H9 (cell line): Measurements from ENCODE around the gene OLR1. TPM values are rescaled to one million over a fixed set of nuclear protein-coding genes. Genes with fewer than 3 reads are reported as not detected.

Experiments used
- DNase-seq: peaks from one replicate; pipeline ENCODE4 v3.0.0-alpha.2; 2017
- H2AFZ ChIP-seq: one replicate; pipeline ENCODE4 v1.6.1; 2013; ENCODE audit warnings: mild to moderate bottlenecking, low read length, control low read depth, moderate library complexity
- H2AK5ac ChIP-seq: 2 replicates; pipeline ENCODE4 v1.6.1; 2013; ENCODE audit warnings: low read length, control low read depth, mixed read lengths; ENCODE audit not compliant: insufficient read length
- H2BK120ac ChIP-seq: one replicate; pipeline ENCODE4 v1.6.1; 2013; ENCODE audit warnings: low read depth, mild to moderate bottlenecking, low read length, control low read depth, inconsistent platforms; ENCODE audit not compliant: poor library complexity, severe bottlenecking
- H2BK12ac ChIP-seq: 2 replicates; pipeline ENCODE4 v1.6.1; 2013; ENCODE audit warnings: low read length, control low read depth, mixed read lengths, low read depth; ENCODE audit not compliant: insufficient read length
- H2BK15ac ChIP-seq: 2 replicates; pipeline ENCODE4 v1.6.1; 2013; ENCODE audit warnings: low read depth, low read length, control low read depth
- H2BK20ac ChIP-seq: one replicate; pipeline ENCODE4 v1.6.1; 2013; ENCODE audit warnings: low read depth, mild to moderate bottlenecking, low read length, control low read depth, inconsistent platforms; ENCODE audit not compliant: poor library complexity, severe bottlenecking
- H2BK5ac ChIP-seq: 2 replicates; pipeline ENCODE4 v1.6.1; 2013; ENCODE audit warnings: low read length, control low read depth, mixed read lengths; ENCODE audit not compliant: insufficient read length
- H3K14ac ChIP-seq: 2 replicates; pipeline ENCODE4 v1.6.1; 2013; ENCODE audit warnings: low read length, control low read depth; ENCODE audit not compliant: insufficient read depth
- H3K18ac ChIP-seq: 2 replicates; pipeline ENCODE4 v1.6.1; 2013; ENCODE audit warnings: low read depth, mild to moderate bottlenecking, mixed read lengths, low read length, control low read depth; ENCODE audit not compliant: insufficient read length
- H3K23ac ChIP-seq: 2 replicates; pipeline ENCODE4 v1.6.1; 2013; ENCODE audit warnings: low read length, control low read depth, mixed read lengths, low read depth; ENCODE audit not compliant: insufficient read length
- H3K23me2 ChIP-seq: 2 replicates; pipeline ENCODE4 v1.6.1; 2013; ENCODE audit warnings: low read depth, mild to moderate bottlenecking, mixed read lengths, low read length, control low read depth; ENCODE audit not compliant: insufficient read length, poor library complexity, severe bottlenecking
- H3K27ac ChIP-seq: 2 replicates; pipeline ENCODE4 v1.5.1; 2013; ENCODE audit warnings: low read length, control low read depth, mixed read lengths, low read depth; ENCODE audit not compliant: insufficient read length
- H3K27me3 ChIP-seq: 2 replicates; pipeline ENCODE4 v1.6.1; 2013; ENCODE audit warnings: low read length, control low read depth, inconsistent platforms; ENCODE audit not compliant: insufficient read depth
- H3K4ac ChIP-seq: 2 replicates; pipeline ENCODE4 v1.6.1; 2013; ENCODE audit warnings: low read depth, mild to moderate bottlenecking, control low read depth, inconsistent platforms, low read length, moderate library complexity
- H3K4me1 ChIP-seq: 2 replicates; pipeline ENCODE4 v1.6.1; 2013; ENCODE audit warnings: low read length, control low read depth, inconsistent platforms; ENCODE audit not compliant: insufficient read depth
- H3K4me2 ChIP-seq: 2 replicates; pipeline ENCODE4 v1.6.1; 2013; ENCODE audit warnings: low read length, control low read depth, mixed read lengths; ENCODE audit not compliant: insufficient read length, insufficient read depth
- H3K56ac ChIP-seq: 2 replicates; pipeline ENCODE4 v1.6.1; 2013; ENCODE audit warnings: low read depth, mild to moderate bottlenecking, mixed read lengths, low read length, control low read depth; ENCODE audit not compliant: insufficient read length
- H3K79me1 ChIP-seq: 2 replicates; pipeline ENCODE4 v1.6.1; 2013; ENCODE audit warnings: low read depth, mild to moderate bottlenecking, moderate library complexity, low read length, control low read depth, inconsistent platforms; ENCODE audit not compliant: insufficient read depth, poor library complexity, severe bottlenecking
- H3K79me2 ChIP-seq: 2 replicates; pipeline ENCODE4 v1.6.1; 2013; ENCODE audit warnings: low read length, control low read depth, inconsistent platforms; ENCODE audit not compliant: insufficient read depth
- H3K9ac ChIP-seq: 2 replicates; pipeline ENCODE4 v1.6.1; 2013; ENCODE audit warnings: low read length, control low read depth, mixed read lengths; ENCODE audit not compliant: insufficient read length; ENCODE audit errors: extremely low read depth
- H3K9me3 ChIP-seq: one replicate; pipeline ENCODE4 v1.6.1; 2013; ENCODE audit warnings: low read depth, low read length, inconsistent platforms; ENCODE audit not compliant: control insufficient read depth
- H3T11ph ChIP-seq: one replicate; pipeline ENCODE4 v1.6.1; 2013; ENCODE audit warnings: mild to moderate bottlenecking, low read length, control low read depth, inconsistent platforms
- H4K20me1 ChIP-seq: one replicate; pipeline ENCODE4 v1.6.1; 2013; ENCODE audit not compliant: control insufficient read depth, insufficient read length, insufficient read depth
- H4K5ac ChIP-seq: 2 replicates; pipeline ENCODE4 v1.6.1; 2013; ENCODE audit warnings: low read depth, mild to moderate bottlenecking, mixed read lengths, low read length, control low read depth; ENCODE audit not compliant: insufficient read length
- H4K8ac ChIP-seq: replicated peaks from 2 replicates; pipeline ENCODE4 v1.6.1; 2013; ENCODE audit warnings: low read length, control low read depth, mixed read lengths, low read depth; ENCODE audit not compliant: insufficient read length
- H4K91ac ChIP-seq: 2 replicates; pipeline ENCODE4 v1.6.1; 2013; ENCODE audit warnings: low read depth, mild to moderate bottlenecking, moderate library complexity, mixed read lengths, low read length, control low read depth; ENCODE audit not compliant: insufficient read length
- H3K27ac Mint-ChIP-seq, 3 experiments: 2 replicates in 2 of 3; 3 replicates in 1 of 3; pipeline ENCODE4 v1.8.0; 2020 to 2021; ENCODE audit warnings: mixed read lengths in 3 of 3, mild to moderate bottlenecking in 1 of 3, moderate library complexity in 1 of 3
- H3K27me3 Mint-ChIP-seq: 2 replicates; pipeline ENCODE4 v1.8.0; 2021; ENCODE audit warnings: low read depth, mild to moderate bottlenecking, moderate library complexity, mixed read lengths
- H3K36me3 Mint-ChIP-seq, 3 experiments: 2 replicates in 2 of 3; 3 replicates in 1 of 3; pipeline ENCODE4 v1.8.0; 2020 to 2021; ENCODE audit warnings: low read depth in 3 of 3, mixed read lengths in 3 of 3; ENCODE audit not compliant: insufficient read depth in 1 of 3
- H3K4me1 Mint-ChIP-seq, 2 experiments: 2 replicates each; pipeline ENCODE4 v1.8.0; 2020; ENCODE audit warnings: mixed read lengths in 2 of 2
- H3K4me3 Mint-ChIP-seq, 2 experiments: 2 replicates in 1 of 2; 3 replicates in 1 of 2; pipeline ENCODE4 v1.8.0; 2020 to 2021; ENCODE audit warnings: mild to moderate bottlenecking in 2 of 2, mixed read lengths in 2 of 2, moderate library complexity in 1 of 2
- H3K9me3 Mint-ChIP-seq, 2 experiments: 2 replicates in 1 of 2; 3 replicates in 1 of 2; pipeline ENCODE4 v1.8.0; 2020; ENCODE audit warnings: mild to moderate bottlenecking in 2 of 2, mixed read lengths in 2 of 2, moderate library complexity in 1 of 2
- WGBS: extraction: QIAGEN DNeasy Blood & Tissue Kit; methylation state at CpG from one replicate; pipeline ENCODE4 v1.1.7; 2013; ENCODE audit warnings: missing lambda C conversion rate, low lambda C conversion rate, mixed read lengths; ENCODE audit not compliant: insufficient read length; ENCODE audit errors: extremely low coverage; 5-methylcytosine and 5-hydroxymethylcytosine counted together
- total RNA-seq: library from RNA; stranded (reverse); gene quantifications from 2 replicates; pipeline ENCODE4 v1.2.1, GENCODE V29; 2021
- TF ChIP-seq, protein P1 (sequence below): fragments of 200-600 bp; sonication (generic); conservative IDR thresholded peaks from 3 replicates; pipeline ENCODE4 v1.8.0; 2021; ENCODE audit warnings: antibody characterized with exemption, mild to moderate bottlenecking

The OLR1 gene
- total RNA-seq, 1 experiment from 2014 or later, result not detected

DNA sequence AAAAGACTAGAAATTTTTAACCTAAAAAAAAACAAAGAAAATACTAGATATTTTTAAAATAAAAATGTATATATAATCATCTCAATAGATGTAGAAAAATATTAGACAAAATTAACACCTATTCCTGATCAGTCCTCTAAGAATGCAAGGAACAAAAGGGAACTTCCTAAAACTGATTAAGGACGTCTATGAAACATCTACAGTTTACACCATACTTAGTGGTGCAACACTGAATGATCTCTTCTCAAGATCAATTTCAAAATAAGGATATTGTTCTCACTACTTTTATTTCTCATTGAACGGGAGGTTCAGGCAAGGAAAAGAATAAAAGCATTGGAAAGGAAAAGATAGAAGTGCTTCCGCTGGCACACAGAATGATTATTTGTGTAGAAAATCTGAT, 16.0 kb downstream of the OLR1 start:
- no peak overlapping the region for H2BK20ac ChIP-seq
- peaks cover 0 to 7% of the 10 kb centered on the region in 2 experiments; a peak in 3 of 4 replicates for H3K4me1 Mint-ChIP-seq
- TF ChIP-seq, protein P1, sequence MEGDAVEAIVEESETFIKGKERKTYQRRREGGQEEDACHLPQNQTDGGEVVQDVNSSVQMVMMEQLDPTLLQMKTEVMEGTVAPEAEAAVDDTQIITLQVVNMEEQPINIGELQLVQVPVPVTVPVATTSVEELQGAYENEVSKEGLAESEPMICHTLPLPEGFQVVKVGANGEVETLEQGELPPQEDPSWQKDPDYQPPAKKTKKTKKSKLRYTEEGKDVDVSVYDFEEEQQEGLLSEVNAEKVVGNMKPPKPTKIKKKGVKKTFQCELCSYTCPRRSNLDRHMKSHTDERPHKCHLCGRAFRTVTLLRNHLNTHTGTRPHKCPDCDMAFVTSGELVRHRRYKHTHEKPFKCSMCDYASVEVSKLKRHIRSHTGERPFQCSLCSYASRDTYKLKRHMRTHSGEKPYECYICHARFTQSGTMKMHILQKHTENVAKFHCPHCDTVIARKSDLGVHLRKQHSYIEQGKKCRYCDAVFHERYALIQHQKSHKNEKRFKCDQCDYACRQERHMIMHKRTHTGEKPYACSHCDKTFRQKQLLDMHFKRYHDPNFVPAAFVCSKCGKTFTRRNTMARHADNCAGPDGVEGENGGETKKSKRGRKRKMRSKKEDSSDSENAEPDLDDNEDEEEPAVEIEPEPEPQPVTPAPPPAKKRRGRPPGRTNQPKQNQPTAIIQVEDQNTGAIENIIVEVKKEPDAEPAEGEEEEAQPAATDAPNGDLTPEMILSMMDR, result no peak
- H3K9ac ChIP-seq, result no peak overlapping the region
- H3K27ac Mint-ChIP-seq, result no peak overlapping the region
- no peak for DNase-seq
- H3K4me1 ChIP-seq, result no peaks in the 10 kb centered on the region; the same call in 1 of the 2 replicates
- peaks cover 0 to 2% of the 10 kb centered on the region in 2 experiments; a peak in 2 of 5 replicates for H3K9me3 Mint-ChIP-seq
- H2BK12ac ChIP-seq, result no peak overlapping the region
- H3K14ac ChIP-seq, result no peak overlapping the region
- no peak overlapping the region for H3K4me3 Mint-ChIP-seq
- no peak overlapping the region for H4K91ac ChIP-seq
- no peak overlapping the region for H2BK120ac ChIP-seq
- no peak overlapping the region for H3K4ac ChIP-seq
- H3K27ac ChIP-seq, result no peak overlapping the region
- no peak overlapping the region for H2BK15ac ChIP-seq
- no CpG with 5 or more reads among the region's 3 CpGs for WGBS
- H2BK5ac ChIP-seq, result no peak overlapping the region
- no peak overlapping the region for H4K5ac ChIP-seq
- no peak overlapping the region for H2AK5ac ChIP-seq
- H3K18ac ChIP-seq, result no peak overlapping the region
- H3K23me2 ChIP-seq, result peaks cover 9% of the 10 kb centered on the region
- H3K56ac ChIP-seq, result no peak overlapping the region
- H3K79me1 ChIP-seq, result no peaks in the 10 kb centered on the region
- peaks cover 4% of the 10 kb centered on the region; the same call in 1 of the 2 replicates for H3K27me3 Mint-ChIP-seq
- no peaks in the 10 kb centered on the region; a peak in 1 of 7 replicates for H3K36me3 Mint-ChIP-seq
- no peak overlapping the region for H3T11ph ChIP-seq
- no peaks in the 10 kb centered on the region for H3K27me3 ChIP-seq
- no peaks in the 10 kb centered on the region for H3K9me3 ChIP-seq
- no peak overlapping the region for H3K23ac ChIP-seq
- H2AFZ ChIP-seq, result no peak overlapping the region
- H3K79me2 ChIP-seq, result no peaks in the 10 kb centered on the region
- no peaks in the 10 kb centered on the region for H4K20me1 ChIP-seq
- no peak overlapping the region for H3K4me2 ChIP-seq
- H4K8ac ChIP-seq, result no peak overlapping the region
